ENCODE measurements around the gene SLC3A2. TPM values are rescaled to one million over a fixed set of nuclear protein-coding genes. Genes with fewer than 3 reads are reported as not detected.
"Not testable (repeated sequence)": the region's sequence is repeated elsewhere in the genome, so short reads cannot be mapped to it uniquely, and the experiment has no call there.

Gene SLC3A2
- total RNA-seq, 1 experiment from 2014 or later = 334 TPM

DNA sequence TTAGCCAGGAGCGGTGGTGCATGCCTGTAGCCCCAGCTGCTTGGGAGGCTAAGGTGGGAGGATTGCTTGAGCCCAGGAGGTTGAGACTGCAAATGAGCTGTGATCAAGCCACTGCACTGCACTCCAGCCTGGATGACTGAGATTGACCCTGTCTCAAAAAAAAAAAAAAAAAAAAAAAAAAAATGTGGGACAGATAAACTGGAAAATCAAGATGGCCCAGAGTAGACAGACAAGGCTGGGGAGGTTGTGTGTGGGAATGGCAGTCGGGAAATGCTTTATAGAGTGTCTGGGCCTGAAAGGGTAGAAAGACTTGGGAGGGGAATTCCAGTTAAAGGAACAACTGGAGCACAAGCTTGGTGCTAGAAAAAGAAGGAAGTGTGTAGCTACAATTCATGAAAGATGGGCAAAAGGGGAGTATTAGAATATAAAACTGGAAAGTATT, 23.1 kb upstream of the SLC3A2 start:
- TF ChIP-seq GABPB1 (CRISPR knock-in tag; IDR thresholded peaks at IDR 0.05) = no peak
- TF ChIP-seq, protein P1, sequence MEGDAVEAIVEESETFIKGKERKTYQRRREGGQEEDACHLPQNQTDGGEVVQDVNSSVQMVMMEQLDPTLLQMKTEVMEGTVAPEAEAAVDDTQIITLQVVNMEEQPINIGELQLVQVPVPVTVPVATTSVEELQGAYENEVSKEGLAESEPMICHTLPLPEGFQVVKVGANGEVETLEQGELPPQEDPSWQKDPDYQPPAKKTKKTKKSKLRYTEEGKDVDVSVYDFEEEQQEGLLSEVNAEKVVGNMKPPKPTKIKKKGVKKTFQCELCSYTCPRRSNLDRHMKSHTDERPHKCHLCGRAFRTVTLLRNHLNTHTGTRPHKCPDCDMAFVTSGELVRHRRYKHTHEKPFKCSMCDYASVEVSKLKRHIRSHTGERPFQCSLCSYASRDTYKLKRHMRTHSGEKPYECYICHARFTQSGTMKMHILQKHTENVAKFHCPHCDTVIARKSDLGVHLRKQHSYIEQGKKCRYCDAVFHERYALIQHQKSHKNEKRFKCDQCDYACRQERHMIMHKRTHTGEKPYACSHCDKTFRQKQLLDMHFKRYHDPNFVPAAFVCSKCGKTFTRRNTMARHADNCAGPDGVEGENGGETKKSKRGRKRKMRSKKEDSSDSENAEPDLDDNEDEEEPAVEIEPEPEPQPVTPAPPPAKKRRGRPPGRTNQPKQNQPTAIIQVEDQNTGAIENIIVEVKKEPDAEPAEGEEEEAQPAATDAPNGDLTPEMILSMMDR (IDR thresholded peaks at IDR 0.05) = no peak
- TF ChIP-seq, protein P2, sequence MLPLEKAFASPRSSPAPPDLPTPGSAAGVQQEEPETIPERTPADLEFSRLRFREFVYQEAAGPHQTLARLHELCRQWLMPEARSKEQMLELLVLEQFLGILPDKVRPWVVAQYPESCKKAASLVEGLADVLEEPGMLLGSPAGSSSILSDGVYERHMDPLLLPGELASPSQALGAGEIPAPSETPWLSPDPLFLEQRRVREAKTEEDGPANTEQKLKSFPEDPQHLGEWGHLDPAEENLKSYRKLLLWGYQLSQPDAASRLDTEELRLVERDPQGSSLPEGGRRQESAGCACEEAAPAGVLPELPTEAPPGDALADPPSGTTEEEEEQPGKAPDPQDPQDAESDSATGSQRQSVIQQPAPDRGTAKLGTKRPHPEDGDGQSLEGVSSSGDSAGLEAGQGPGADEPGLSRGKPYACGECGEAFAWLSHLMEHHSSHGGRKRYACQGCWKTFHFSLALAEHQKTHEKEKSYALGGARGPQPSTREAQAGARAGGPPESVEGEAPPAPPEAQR (CRISPR knock-in tag; IDR thresholded peaks at IDR 0.05) = no peak
- TF ChIP-seq ZNF416 (CRISPR knock-in tag; IDR thresholded peaks at IDR 0.05) = no peak
- no peak for TF ChIP-seq SMAD3 (CRISPR knock-in tag; IDR thresholded peaks at IDR 0.05; ENCODE audit: borderline replicate concordance)
- no peak for TF ChIP-seq SMAD4 (CRISPR knock-in tag; IDR thresholded peaks at IDR 0.05)
- no peak for TF ChIP-seq CREB1 (CRISPR knock-in tag; IDR thresholded peaks at IDR 0.05)
- no peak for TF ChIP-seq ZNF263 (CRISPR knock-in tag; IDR thresholded peaks at IDR 0.05; ENCODE audit: low read depth)
- ChIA-PET POLR2A (interaction anchor here (0.6 to 3.8 kb wide), 7 partner anchors 17 to 1530 kb away, joined by 3 to 69 read pairs (median 4); partner anchors contain the start of genes SLC3A2 and WDR74), CTCF (interaction anchor here (0.6 to 1.4 kb wide), 5 partner anchors 24 to 246 kb away, joined by 3 to 6 read pairs (median 4); partner anchors contain the start of gene SLC3A2)
- Mint-ChIP-seq H3K4me1 (peaks cover 65% of the 10 kb centered on the region), H3K27me3 (ENCODE audit: low read depth) (0 out of 2 replicates have a peak, but pooled peaks cover 4% of the 10 kb centered on the region), H3K4me3 (peak overlapping the region; percentile 99), H3K36me3 (peaks cover 47% of the 10 kb centered on the region), H3K9me3 (no peaks in the 10 kb centered on the region), H3K27ac (peak overlapping the region; percentile 92)
- ATAC-seq = no peak
- DNase-seq (ENCODE audit: low spot score) = no peak

DNA sequence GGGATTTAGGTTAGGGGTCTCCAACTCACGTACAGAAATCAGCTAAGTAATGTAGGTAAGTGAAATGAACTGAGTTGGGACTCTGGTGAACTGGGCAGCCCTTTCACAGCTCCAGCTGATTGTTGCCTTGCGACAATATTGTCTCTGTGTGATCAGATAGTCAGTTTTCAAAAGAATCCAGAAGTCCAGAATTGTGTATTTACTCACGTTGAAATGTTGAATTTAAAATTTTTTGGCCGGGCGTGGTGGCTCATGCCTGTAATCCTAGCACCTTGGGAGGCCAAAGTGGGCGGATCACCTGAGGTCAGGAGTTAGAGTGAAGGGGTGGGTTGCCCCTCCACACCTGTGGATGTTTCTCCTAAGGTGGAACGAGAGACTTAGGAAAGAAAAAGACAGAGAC, 22.5 kb upstream of the SLC3A2 start:
- peak overlapping the region; percentile 99 for H3K4me3 Mint-ChIP-seq
- ChIA-PET CTCF (interaction anchor here (0.8 to 1.4 kb wide), 4 partner anchors 23 to 246 kb away, joined by 3 to 6 read pairs (median 4); partner anchors contain the start of gene SLC3A2), POLR2A (interaction anchor here (0.6 to 3.8 kb wide), 8 partner anchors 18 to 1529 kb away, joined by 3 to 69 read pairs (median 5); partner anchors contain the start of genes SLC3A2, STX5 and WDR74)
- peaks cover 44% of the 10 kb centered on the region for H3K36me3 Mint-ChIP-seq
- DNase-seq (ENCODE audit: low spot score) = no peak
- TF ChIP-seq, protein P3, sequence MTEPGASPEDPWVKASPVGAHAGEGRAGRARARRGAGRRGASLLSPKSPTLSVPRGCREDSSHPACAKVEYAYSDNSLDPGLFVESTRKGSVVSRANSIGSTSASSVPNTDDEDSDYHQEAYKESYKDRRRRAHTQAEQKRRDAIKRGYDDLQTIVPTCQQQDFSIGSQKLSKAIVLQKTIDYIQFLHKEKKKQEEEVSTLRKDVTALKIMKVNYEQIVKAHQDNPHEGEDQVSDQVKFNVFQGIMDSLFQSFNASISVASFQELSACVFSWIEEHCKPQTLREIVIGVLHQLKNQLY (CRISPR knock-in tag; IDR thresholded peaks at IDR 0.05) = no peak
- no peak for TF ChIP-seq IRF2 (CRISPR knock-in tag; IDR thresholded peaks at IDR 0.05; ENCODE audit: borderline replicate concordance, low read depth)
- no peak for TF ChIP-seq TEAD4 (CRISPR knock-in tag; IDR thresholded peaks at IDR 0.05)
- TF ChIP-seq GABPB1 (CRISPR knock-in tag; IDR thresholded peaks at IDR 0.05) = no peak
- no peak for TF ChIP-seq CBFB (CRISPR knock-in tag; IDR thresholded peaks at IDR 0.05; ENCODE audit: low read depth)
- TF ChIP-seq ZBTB21 (CRISPR knock-in tag; IDR thresholded peaks at IDR 0.05; ENCODE audit: borderline replicate concordance) = no peak
- TF ChIP-seq NR3C1 (CRISPR knock-in tag; conservative IDR thresholded peaks at IDR 0.05; ENCODE audit: low read depth) = no peak
- TF ChIP-seq, protein P4, sequence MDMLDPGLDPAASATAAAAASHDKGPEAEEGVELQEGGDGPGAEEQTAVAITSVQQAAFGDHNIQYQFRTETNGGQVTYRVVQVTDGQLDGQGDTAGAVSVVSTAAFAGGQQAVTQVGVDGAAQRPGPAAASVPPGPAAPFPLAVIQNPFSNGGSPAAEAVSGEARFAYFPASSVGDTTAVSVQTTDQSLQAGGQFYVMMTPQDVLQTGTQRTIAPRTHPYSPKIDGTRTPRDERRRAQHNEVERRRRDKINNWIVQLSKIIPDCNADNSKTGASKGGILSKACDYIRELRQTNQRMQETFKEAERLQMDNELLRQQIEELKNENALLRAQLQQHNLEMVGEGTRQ (CRISPR knock-in tag; IDR thresholded peaks at IDR 0.05) = no peak
- no peak for TF ChIP-seq ZNF138 (CRISPR knock-in tag; conservative IDR thresholded peaks at IDR 0.05)
- TF ChIP-seq ETV6 (CRISPR knock-in tag; IDR thresholded peaks at IDR 0.05) = no peak
- no peak for TF ChIP-seq CREB1 (CRISPR knock-in tag; IDR thresholded peaks at IDR 0.05)
- TF ChIP-seq, protein P5, sequence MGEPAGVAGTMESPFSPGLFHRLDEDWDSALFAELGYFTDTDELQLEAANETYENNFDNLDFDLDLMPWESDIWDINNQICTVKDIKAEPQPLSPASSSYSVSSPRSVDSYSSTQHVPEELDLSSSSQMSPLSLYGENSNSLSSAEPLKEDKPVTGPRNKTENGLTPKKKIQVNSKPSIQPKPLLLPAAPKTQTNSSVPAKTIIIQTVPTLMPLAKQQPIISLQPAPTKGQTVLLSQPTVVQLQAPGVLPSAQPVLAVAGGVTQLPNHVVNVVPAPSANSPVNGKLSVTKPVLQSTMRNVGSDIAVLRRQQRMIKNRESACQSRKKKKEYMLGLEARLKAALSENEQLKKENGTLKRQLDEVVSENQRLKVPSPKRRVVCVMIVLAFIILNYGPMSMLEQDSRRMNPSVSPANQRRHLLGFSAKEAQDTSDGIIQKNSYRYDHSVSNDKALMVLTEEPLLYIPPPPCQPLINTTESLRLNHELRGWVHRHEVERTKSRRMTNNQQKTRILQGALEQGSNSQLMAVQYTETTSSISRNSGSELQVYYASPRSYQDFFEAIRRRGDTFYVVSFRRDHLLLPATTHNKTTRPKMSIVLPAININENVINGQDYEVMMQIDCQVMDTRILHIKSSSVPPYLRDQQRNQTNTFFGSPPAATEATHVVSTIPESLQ (CRISPR knock-in tag; IDR thresholded peaks at IDR 0.05) = no peak
- no peak for TF ChIP-seq GRHL2 (CRISPR knock-in tag; IDR thresholded peaks at IDR 0.05; ENCODE audit: insufficient replicate concordance, severe bottlenecking)
- TF ChIP-seq, protein P6, sequence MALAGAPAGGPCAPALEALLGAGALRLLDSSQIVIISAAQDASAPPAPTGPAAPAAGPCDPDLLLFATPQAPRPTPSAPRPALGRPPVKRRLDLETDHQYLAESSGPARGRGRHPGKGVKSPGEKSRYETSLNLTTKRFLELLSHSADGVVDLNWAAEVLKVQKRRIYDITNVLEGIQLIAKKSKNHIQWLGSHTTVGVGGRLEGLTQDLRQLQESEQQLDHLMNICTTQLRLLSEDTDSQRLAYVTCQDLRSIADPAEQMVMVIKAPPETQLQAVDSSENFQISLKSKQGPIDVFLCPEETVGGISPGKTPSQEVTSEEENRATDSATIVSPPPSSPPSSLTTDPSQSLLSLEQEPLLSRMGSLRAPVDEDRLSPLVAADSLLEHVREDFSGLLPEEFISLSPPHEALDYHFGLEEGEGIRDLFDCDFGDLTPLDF (CRISPR knock-in tag; IDR thresholded peaks at IDR 0.05) = no peak
- TF ChIP-seq, protein P7, sequence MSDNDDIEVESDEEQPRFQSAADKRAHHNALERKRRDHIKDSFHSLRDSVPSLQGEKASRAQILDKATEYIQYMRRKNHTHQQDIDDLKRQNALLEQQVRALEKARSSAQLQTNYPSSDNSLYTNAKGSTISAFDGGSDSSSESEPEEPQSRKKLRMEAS (CRISPR knock-in tag; IDR thresholded peaks at IDR 0.05) = no peak
- no peak for TF ChIP-seq FOXP1 (CRISPR knock-in tag; IDR thresholded peaks at IDR 0.05; ENCODE audit: borderline replicate concordance)
- no peak for TF ChIP-seq ZNF317 (CRISPR knock-in tag; IDR thresholded peaks at IDR 0.05; ENCODE audit: borderline replicate concordance, low read depth)
- TF ChIP-seq SMAD3 (CRISPR knock-in tag; IDR thresholded peaks at IDR 0.05; ENCODE audit: borderline replicate concordance) = no peak
- no peak for TF ChIP-seq ZNF219 (CRISPR knock-in tag; IDR thresholded peaks at IDR 0.05; ENCODE audit: borderline replicate concordance)
- H3K9me3 Mint-ChIP-seq = no peaks in the 10 kb centered on the region
- H3K27ac Mint-ChIP-seq = peak overlapping the region; percentile 92
- no peak for ATAC-seq
- peaks cover 64% of the 10 kb centered on the region for H3K4me1 Mint-ChIP-seq
- H3K27me3 Mint-ChIP-seq (ENCODE audit: low read depth) = 0 out of 2 replicates have a peak, but pooled peaks cover 4% of the 10 kb centered on the region

DNA sequence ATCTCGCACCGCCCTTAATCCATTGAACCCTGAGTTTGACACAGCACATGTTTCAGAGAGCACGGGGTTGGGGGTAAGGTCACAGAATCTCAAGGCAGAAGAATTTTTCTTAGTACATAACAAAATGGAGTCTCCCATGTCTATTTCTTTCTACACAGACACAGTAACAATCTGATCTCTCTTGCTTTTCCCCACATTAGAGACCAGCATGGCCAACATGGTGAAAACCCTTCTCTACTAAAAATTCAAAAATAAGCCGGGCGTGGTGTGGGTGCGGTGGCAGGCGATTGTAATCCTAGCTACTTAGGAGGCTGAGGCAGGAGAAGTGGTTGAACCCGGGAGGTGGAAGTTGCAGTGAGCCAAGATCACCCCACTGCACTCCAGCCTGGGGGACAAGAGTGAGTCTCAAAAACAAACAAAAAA, 21.4 kb upstream of the SLC3A2 start:
- peak overlapping the region; percentile 95 for H3K27ac Mint-ChIP-seq
- peaks cover 42% of the 10 kb centered on the region for H3K36me3 Mint-ChIP-seq
- DNase-seq (ENCODE audit: low spot score); ATAC-seq; H3K9me3 Mint-ChIP-seq; POLR2A ChIA-PET; CTCF ChIA-PET; H3K27me3 Mint-ChIP-seq (ENCODE audit: low read depth): not testable (repeated sequence)
- H3K4me1 Mint-ChIP-seq = peaks cover 60% of the 10 kb centered on the region
- peak overlapping the region; percentile 99 for H3K4me3 Mint-ChIP-seq
